Panc1 (cell line): ENCODE data around the gene CCL28.

Experiments
- CTCF ChIP-seq: fragments of 450-650 bp; IDR thresholded peaks from 2 replicates; pipeline ENCODE4 v1.5.1; 2017; ENCODE audit warnings: mild to moderate bottlenecking
- POLR2AphosphoS5 ChIP-seq: IDR thresholded peaks from 2 replicates; pipeline ENCODE4 v1.6.1; 2012; ENCODE audit warnings: mild to moderate bottlenecking, low read depth, low read length, moderate library complexity
- REST ChIP-seq, 2 experiments: IDR thresholded peaks; 2 replicates each; pipeline ENCODE4 v1.6.1; 2011 to 2012; ENCODE audit warnings: low read depth in 2 of 2, control low read depth in 1 of 2, low read length in 1 of 2, mild to moderate bottlenecking in 1 of 2, moderate library complexity in 1 of 2; ENCODE audit not compliant: insufficient read depth in 1 of 2
- TCF7L2 ChIP-seq: IDR thresholded peaks from 2 replicates; pipeline ENCODE4 v1.6.1; 2011; ENCODE audit warnings: mild to moderate bottlenecking, low read depth, low read length, inconsistent platforms

GRCh38 chr5:43338862-43339261, 73.3 kb downstream of the CCL28 start:
- TF ChIP-seq CTCF (no peak), REST (IDR thresholded peaks at IDR 0.05; ENCODE audit: insufficient read depth in 1 of 2, low read depth in 2 of 2, low read length in 1 of 2) (no peak), POLR2AphosphoS5 (no peak), TCF7L2 (no peak)
